Skin epidermis (tissue), 12 donors: ENCODE measurements around the gene FZD4.
A peak's percentile ranks its signal among the peaks of the same experiment; 100 is the strongest.
"Not testable (repeated sequence)": the region's sequence is repeated elsewhere in the genome, so short reads cannot be mapped to it uniquely, and the experiment has no call there.

Experiments used
- H3K27ac ChIP-seq, 21 experiments: fragments of 200-600 bp; sonication (generic) in 11 of 21; one replicate each; pipeline ENCODE4 v1.5.0; 2020; ENCODE audit warnings: mild to moderate bottlenecking in 3 of 21, inconsistent platforms in 2 of 21, moderate library complexity in 2 of 21
- H3K4me3 ChIP-seq, 7 experiments: fragments of 200-600 bp; sonication (generic) in 2 of 7; one replicate each; pipeline ENCODE4 v1.5.0; 2020; ENCODE audit warnings: inconsistent platforms in 2 of 7, mild to moderate bottlenecking in 2 of 7, moderate library complexity in 1 of 7

The FZD4 gene

GRCh38 chr11:86940122-86940777, 14.9 kb downstream of the FZD4 start:
- Histone ChIP-seq H3K4me3 (no peak overlapping the region), H3K27ac (peak overlapping the region in 16 of 21 experiments; percentile 6 to 70 (median 49))

GRCh38 chr11:86938900-86939880, 16.0 kb downstream of the FZD4 start:
- H3K4me3 ChIP-seq, result no peak overlapping the region

GRCh38 chr11:86938203-86938899, 16.8 kb downstream of the FZD4 start:
- H3K27ac ChIP-seq, result no peak overlapping the region
- H3K4me3 ChIP-seq, result no peak overlapping the region

More at GRCh38 chr11:86938900-86939880, 16.0 kb downstream of the FZD4 start:
- H3K27ac ChIP-seq, result peak overlapping the region in 12 of 21 experiments; percentile 9 to 70 (median 49)

GRCh38 chr11:86937193-86937806, 17.9 kb downstream of the FZD4 start:
- not testable (repeated sequence) for H3K27ac ChIP-seq, H3K4me3 ChIP-seq

GRCh38 chr11:86934926-86935579, 20.1 kb downstream of the FZD4 start:
- Histone ChIP-seq H3K27ac (no peak overlapping the region), H3K4me3 (no peak overlapping the region)

- no peak overlapping the region for H3K27ac ChIP-seq
- H3K4me3 ChIP-seq, result no peak overlapping the region
Observed at GRCh38 chr11:86934582-86934900, 20.7 kb downstream of the FZD4 start.

GRCh38 chr11:86933891-86934581, 21.2 kb downstream of the FZD4 start:
- H3K27ac ChIP-seq, result no peak overlapping the region
- H3K4me3 ChIP-seq, result no peak overlapping the region

- no peak overlapping the region for H3K4me3 ChIP-seq
- H3K27ac ChIP-seq, result peak overlapping the region in 1 of 21 experiments; percentile 51
Observed at GRCh38 chr11:86932924-86933875, 22.0 kb downstream of the FZD4 start.

- peak overlapping the region in 4 of 21 experiments; percentile 1 to 51 (median 27) for H3K27ac ChIP-seq
Observed at GRCh38 chr11:86932259-86932585, 23.0 kb downstream of the FZD4 start.

GRCh38 chr11:86931548-86932258, 23.5 kb downstream of the FZD4 start:
- H3K27ac ChIP-seq, result peak overlapping the region in 3 of 21 experiments; percentile 8 to 51 (median 30)
- H3K4me3 ChIP-seq, result no peak overlapping the region

More at GRCh38 chr11:86932259-86932585, 23.0 kb downstream of the FZD4 start:
- H3K4me3 ChIP-seq, result no peak overlapping the region

GRCh38 chr11:86930957-86931547, 24.1 kb downstream of the FZD4 start:
- no peak overlapping the region for H3K4me3 ChIP-seq
- H3K27ac ChIP-seq, result no peak overlapping the region

GRCh38 chr11:86926975-86927374, 28.2 kb downstream of the FZD4 start:
- no peak overlapping the region for H3K27ac ChIP-seq

GRCh38 chr11:86923999-86924766, 31.0 kb downstream of the FZD4 start:
- no peak overlapping the region for H3K27ac ChIP-seq
- H3K4me3 ChIP-seq, result no peak overlapping the region

More at GRCh38 chr11:86926975-86927374, 28.2 kb downstream of the FZD4 start:
- no peak overlapping the region for H3K4me3 ChIP-seq

GRCh38 chr11:86922225-86922624, 33.0 kb downstream of the FZD4 start:
- H3K27ac ChIP-seq, result no peak overlapping the region

GRCh38 chr11:86919557-86920210, 35.5 kb downstream of the FZD4 start:
- H3K27ac ChIP-seq, result peak overlapping the region in 8 of 21 experiments; percentile 4 to 89 (median 34)
- no peak overlapping the region for H3K4me3 ChIP-seq

More at GRCh38 chr11:86922225-86922624, 33.0 kb downstream of the FZD4 start:
- H3K4me3 ChIP-seq, result no peak overlapping the region
